Measurements from ENCODE around the gene ZBTB39.
A peak's percentile ranks its signal among the peaks of the same experiment; 100 is the strongest.
"Not testable (repeated sequence)": the region's sequence is repeated elsewhere in the genome, so short reads cannot be mapped to it uniquely, and the experiment has no call there.

The ZBTB39 gene, protein sequence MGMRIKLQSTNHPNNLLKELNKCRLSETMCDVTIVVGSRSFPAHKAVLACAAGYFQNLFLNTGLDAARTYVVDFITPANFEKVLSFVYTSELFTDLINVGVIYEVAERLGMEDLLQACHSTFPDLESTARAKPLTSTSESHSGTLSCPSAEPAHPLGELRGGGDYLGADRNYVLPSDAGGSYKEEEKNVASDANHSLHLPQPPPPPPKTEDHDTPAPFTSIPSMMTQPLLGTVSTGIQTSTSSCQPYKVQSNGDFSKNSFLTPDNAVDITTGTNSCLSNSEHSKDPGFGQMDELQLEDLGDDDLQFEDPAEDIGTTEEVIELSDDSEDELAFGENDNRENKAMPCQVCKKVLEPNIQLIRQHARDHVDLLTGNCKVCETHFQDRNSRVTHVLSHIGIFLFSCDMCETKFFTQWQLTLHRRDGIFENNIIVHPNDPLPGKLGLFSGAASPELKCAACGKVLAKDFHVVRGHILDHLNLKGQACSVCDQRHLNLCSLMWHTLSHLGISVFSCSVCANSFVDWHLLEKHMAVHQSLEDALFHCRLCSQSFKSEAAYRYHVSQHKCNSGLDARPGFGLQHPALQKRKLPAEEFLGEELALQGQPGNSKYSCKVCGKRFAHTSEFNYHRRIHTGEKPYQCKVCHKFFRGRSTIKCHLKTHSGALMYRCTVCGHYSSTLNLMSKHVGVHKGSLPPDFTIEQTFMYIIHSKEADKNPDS

GRCh38 chr12:57005980-57006808, at the start of gene ZBTB39:
ZBTB39 (minus strand) TSS chr12:57006546; CDS start chr12:57004917, 1,629 bp downstream.
- DNase-seq (ENCODE audit: low spot score): peak; percentile 56

DNA sequence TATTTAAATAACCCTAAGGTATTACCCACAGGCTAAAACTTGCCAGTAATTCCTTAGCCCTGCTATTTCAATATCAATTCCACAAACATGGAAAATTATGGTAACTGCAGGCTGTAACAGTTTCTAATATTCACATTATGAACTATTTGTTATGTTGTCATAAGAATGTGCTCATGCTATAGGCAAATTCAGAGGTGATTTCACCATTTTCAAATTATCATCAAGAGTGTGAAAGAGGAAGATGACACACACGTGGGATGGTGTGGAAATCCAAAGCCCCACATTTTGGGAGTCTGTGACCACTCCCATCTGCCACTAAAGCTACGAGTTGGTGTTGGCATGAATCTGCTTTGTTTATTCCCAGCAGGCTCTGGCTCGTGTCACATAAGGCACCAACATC, 49.5 kb upstream of the ZBTB39 start:
- DNase-seq (ENCODE audit: low spot score): no peak

DNA sequence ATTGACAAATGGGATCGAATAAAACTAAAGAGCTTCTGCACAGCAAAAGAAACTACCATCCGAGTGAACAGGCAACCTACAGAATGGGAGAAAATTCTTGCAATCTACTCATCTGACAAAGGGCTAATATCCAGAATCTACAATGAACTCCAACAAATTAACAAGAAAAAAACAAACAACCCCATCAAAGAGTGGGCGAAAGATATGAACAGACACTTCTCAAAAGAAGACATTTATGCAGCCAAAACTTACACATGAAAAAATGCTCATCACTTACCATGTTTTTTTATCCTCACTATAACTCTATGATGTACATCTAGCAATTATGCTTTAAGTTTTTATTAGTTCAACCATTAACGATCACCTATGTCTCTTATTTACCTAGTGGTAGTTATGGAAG, 47.6 kb upstream of the ZBTB39 start:
- DNase-seq (ENCODE audit: low spot score): not testable (repeated sequence)

DNA sequence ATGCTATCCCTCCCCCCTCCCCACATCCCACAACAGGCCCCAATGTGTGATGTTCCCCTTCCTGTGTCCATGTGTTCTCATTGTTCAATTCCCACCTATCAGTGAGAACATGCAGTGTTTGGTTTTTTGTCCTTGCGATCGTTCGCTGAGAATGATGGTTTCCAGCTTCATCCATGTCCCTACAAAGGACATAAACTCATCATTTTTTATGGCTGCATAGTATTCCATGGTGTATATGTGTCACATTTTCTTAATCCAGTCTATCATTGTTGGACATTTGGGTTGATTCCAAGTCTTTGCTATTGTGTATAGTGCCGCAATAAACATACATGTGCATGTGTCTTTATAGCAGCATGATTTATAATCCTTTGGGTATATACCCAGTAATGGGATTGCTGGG, 46.8 kb upstream of the ZBTB39 start:
- DNase-seq (ENCODE audit: low spot score): not testable (repeated sequence)

- no peak for DNase-seq (ENCODE audit: low spot score)
These were observed 44.7 kb upstream of the ZBTB39 start for GRCh38 chr12:57051011-57051410.

DNA sequence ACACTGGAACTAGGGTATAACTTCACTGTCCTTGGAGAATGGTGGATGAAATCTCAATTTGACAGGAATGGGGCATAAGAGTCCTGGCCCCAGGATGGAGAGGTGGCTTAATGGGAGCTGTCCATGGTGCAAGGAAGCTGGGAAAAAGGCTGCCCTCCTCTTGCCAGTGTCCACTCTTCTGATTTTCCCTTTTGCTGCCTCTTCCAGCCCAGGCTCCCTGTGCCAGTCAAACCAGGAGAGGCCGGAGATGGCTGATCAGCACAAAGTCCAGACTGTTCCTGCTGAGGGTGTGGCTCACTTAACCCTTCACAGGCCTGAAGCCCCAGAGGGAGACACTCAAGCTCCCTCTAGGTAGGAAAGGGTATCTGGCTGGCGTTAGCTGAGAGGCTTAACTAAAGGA, 43.5 kb upstream of the ZBTB39 start, which contains the start of gene MYO1A:
Gene MYO1A, minus strand, starts transcription at position 240 of the 400 bp plus-strand sequence. CDS start 1,806 bp downstream, outside the sequence.
- DNase-seq (ENCODE audit: low spot score): no peak

DNA sequence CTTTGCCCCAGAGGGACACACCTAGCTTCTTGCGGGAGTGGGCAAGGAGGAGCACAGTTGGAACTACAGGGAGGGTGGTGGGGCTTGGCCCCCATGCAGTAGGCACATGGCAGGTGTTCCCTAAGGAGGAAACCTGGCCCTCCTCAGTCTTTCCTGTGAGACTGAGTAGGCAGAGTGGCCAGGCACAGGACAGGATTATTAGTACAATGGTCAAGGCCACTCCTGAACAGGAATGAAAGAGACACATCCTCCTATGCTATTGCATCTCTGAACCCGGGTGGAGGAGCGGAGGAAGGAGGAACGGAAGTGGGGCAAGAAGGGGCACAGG, 42.7 kb upstream of the ZBTB39 start:
- no peak for DNase-seq (ENCODE audit: low spot score)

GRCh38 chr12:57048423-57049118, 42.2 kb upstream of the ZBTB39 start:
- DNase-seq (ENCODE audit: low spot score): no peak

DNA sequence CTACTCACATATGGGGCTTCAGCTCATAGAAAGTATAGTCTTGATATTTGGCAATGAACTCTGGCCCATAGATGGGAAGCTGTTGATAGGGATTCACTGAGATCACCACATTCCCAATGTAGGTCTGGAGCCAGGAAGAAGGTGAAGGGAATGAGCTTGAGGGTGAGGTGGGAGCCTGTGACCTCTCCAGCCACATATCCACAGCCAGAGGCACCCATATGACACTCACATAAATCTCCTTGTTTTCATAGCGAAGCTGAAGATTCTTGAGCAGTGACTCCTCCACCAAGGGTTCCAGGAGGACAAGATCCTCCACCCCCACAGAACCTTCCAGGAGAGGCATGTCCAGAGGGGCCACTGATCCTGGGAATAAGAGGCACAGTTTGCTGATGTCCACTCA, 41.6 kb upstream of the ZBTB39 start:
- no peak for DNase-seq (ENCODE audit: low spot score)

GRCh38 chr12:57046947-57047890, 40.9 kb upstream of the ZBTB39 start:
- peak; percentile 17 for DNase-seq (ENCODE audit: low spot score)

- no peak for DNase-seq (ENCODE audit: low spot score)
These were observed 39.9 kb upstream of the ZBTB39 start for GRCh38 chr12:57046086-57046791.

GRCh38 chr12:57044889-57045288, 38.5 kb upstream of the ZBTB39 start:
- no peak for DNase-seq (ENCODE audit: low spot score)

GRCh38 chr12:57044468-57044867, 38.1 kb upstream of the ZBTB39 start:
- no peak for DNase-seq (ENCODE audit: low spot score)

DNA sequence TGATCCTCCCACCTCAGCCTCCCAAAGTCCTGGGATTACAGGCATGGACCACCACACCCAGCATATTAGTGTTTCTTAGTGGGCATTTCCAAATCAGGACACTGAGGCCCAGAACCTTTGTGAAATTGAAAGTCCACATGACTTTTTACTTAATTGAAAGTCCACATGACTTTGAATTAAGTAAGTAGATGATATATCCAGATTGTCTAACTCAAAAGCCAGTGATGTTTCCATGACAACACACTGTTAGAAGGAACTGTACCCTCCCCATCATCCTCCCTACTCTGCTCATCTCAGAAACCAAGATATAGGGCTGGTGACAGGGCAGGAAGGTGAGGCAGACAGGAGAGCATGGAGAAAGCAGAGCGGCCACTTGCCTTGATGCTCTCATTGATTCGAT, 36.3 kb upstream of the ZBTB39 start:
- DNase-seq (ENCODE audit: low spot score): no peak

GRCh38 chr12:57040750-57041149, 34.4 kb upstream of the ZBTB39 start:
- no peak for DNase-seq (ENCODE audit: low spot score)

DNA sequence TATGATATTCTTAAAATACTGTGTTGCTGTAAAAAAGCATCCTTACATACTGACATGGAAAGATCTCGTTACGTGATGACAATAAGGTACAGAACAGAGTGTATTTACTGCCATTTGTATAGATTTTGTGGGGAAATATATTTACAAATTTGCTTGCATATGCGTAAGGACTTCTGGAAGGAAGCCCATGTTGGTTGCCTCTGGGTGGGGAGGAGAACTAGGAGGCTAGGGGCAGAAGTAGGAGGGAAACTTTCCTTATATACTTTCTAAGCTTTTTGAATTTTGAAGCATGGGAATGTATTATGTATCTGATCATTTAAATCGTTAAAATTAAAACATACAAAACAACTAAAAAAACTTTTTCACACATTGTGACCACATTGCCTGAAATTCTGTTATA, 33.9 kb upstream of the ZBTB39 start:
- no peak for DNase-seq (ENCODE audit: low spot score)

DNA sequence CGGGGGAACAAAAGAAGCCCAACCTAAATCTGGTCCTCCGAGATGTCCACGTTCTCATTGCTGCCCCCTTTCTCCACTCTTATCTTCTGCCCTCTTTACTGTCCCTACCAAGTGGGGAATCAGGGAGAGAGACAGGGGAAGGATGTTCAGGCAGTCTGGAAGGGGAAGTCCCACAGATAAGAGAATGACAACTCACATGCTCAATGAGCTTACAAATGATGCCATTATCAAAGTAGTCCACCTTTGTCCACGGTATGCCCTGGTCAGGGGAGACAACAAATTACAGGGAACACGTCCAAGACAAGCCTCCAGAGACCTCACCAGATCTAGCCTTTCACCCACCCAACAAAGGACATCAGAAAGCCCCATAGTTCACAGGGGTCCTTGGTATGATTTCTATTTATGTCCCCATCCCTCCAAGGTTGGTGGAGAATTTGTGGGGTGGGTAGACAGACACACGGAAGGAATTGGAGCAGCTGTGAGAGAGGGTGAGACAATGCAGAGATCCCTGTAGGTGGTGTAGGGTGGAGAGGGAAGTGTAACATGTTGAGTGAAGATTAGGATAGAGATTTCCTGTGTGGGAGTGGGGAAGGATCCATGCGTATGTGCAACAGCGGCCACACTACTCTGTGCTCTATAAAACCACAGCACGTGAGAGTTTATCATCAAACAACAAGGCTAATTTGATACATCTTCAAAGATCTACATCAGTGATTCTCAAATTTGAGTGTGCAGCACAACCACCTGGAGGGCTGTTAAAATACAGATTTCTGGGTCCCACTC, 32.9 kb upstream of the ZBTB39 start:
- no peak for DNase-seq (ENCODE audit: low spot score)

DNA sequence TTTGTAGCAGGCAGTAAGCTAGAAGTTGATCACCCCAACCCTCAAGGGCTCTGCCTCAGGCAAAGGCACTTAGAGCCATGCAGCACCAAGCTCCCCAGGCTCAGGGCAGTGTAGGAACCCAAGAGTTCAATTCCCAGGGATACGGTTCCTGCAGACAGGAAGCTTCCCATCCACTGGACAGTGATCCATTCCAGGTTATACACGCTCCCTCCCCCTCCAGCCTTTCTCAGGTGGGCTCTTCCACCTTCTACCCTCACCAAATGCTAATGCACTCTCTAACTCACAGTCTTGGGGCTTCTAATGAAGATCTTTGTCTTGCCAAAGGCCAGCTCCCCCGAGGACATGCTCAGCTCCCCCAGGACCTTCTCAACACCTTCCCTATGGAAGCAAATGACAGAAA, 30.9 kb upstream of the ZBTB39 start:
- no peak for DNase-seq (ENCODE audit: low spot score)

GRCh38 chr12:57033431-57033830, 27.1 kb upstream of the ZBTB39 start:
- no peak for DNase-seq (ENCODE audit: low spot score)
